Left ventricle myocardium inferior (tissue), 1 donor: ENCODE results near the gene MCTP2. TPM values are rescaled to one million over a fixed set of nuclear protein-coding genes. Genes with fewer than 3 reads are reported as not detected.
"Not testable (repeated sequence)": the region's sequence is repeated elsewhere in the genome, so short reads cannot be mapped to it uniquely, and the experiment has no call there.

Experiments
- DNase-seq: peaks from one replicate; pipeline ENCODE4 v3.0.0-alpha.2; 2020
- H3K27ac ChIP-seq: fragments of 200-600 bp; replicated peaks from 2 replicates; pipeline ENCODE4 v1.8.0; 2021
- H3K27me3 ChIP-seq: fragments of 200-600 bp; 2 replicates; pipeline ENCODE4 v1.8.0; 2021; ENCODE audit warnings: low read depth
- H3K36me3 ChIP-seq: fragments of 200-600 bp; 2 replicates; pipeline ENCODE4 v1.8.0; 2021
- H3K4me1 ChIP-seq: fragments of 200-600 bp; 2 replicates; pipeline ENCODE4 v1.8.0; 2021
- H3K4me3 ChIP-seq: fragments of 200-600 bp; 2 replicates; pipeline ENCODE4 v1.8.0; 2021; ENCODE audit warnings: mild to moderate bottlenecking, moderate library complexity
- H3K9me3 ChIP-seq: fragments of 200-600 bp; replicated peaks from 2 replicates; pipeline ENCODE4 v1.8.0; 2021
- CTCF ChIP-seq: fragments of 200-600 bp; IDR thresholded peaks from 2 replicates; pipeline ENCODE4 v1.8.0; 2021; ENCODE audit warnings: antibody characterized with exemption, mild to moderate bottlenecking, borderline replicate concordance
- intact Hi-C: fragments of 100-400 bp; cut with micrococcal nuclease; formaldehyde crosslinking; loops from one replicate; pipeline ENCODE4 v1.11.0; 2022
- total RNA-seq: library from RNA; stranded (reverse); fragmentation: NEBNext Ultra II Directional; extraction: Animal tissue kit (Norgen Biotek cat#: 25700); gene quantifications from one replicate; pipeline ENCODE4 v1.2.1, GENCODE V29; 2021
- donor health status: DM: no; HTN: yes; CAD: no; lungs with severe emphysema.

The MCTP2 gene
- total RNA-seq, 1 donor from 2014 or later, result 1.0 TPM

GRCh38 chr15:94256511-94256910 lies 25.1 kb downstream of the MCTP2 start:
- Histone ChIP-seq H3K36me3 (no peaks in the 10 kb centered on the region), H3K9me3 (peaks cover 9% of the 10 kb centered on the region), H3K4me3 (no peak overlapping the region), H3K27me3 (peaks cover 43% of the 10 kb centered on the region), H3K27ac (no peak overlapping the region), H3K4me1 (no peaks in the 10 kb centered on the region)
- no peak for TF ChIP-seq CTCF
- intact Hi-C loops, result no loop called here
- no peak for DNase-seq

GRCh38 chr15:94257776-94258175 lies 26.4 kb downstream of the MCTP2 start:
- intact Hi-C loops, H3K9me3 ChIP-seq, H3K4me3 ChIP-seq: not testable (repeated sequence)

GRCh38 chr15:94258246-94258645 lies 26.9 kb downstream of the MCTP2 start:
- Histone ChIP-seq H3K27me3 (peaks cover 36% of the 10 kb centered on the region), H3K36me3 (no peaks in the 10 kb centered on the region), H3K4me3 (no peak overlapping the region), H3K4me1 (no peaks in the 10 kb centered on the region), H3K27ac (no peak overlapping the region), H3K9me3 (no peaks in the 10 kb centered on the region)
- no peak for TF ChIP-seq CTCF
- DNase-seq, result no peak
- intact Hi-C loops, result no loop called here

More at GRCh38 chr15:94257776-94258175, 26.4 kb downstream of the MCTP2 start:
- H3K27me3 ChIP-seq, result peaks cover 40% of the 10 kb centered on the region
- H3K36me3 ChIP-seq, DNase-seq, H3K4me1 ChIP-seq, H3K27ac ChIP-seq: not testable (repeated sequence)

GRCh38 chr15:94259121-94259751 lies 27.9 kb downstream of the MCTP2 start:
- DNase-seq, result no peak
- Histone ChIP-seq H3K4me1 (no peaks in the 10 kb centered on the region), H3K36me3 (no peaks in the 10 kb centered on the region), H3K4me3 (no peak overlapping the region), H3K27ac (no peak overlapping the region), H3K9me3 (no peaks in the 10 kb centered on the region), H3K27me3 (peaks cover 39% of the 10 kb centered on the region)
- TF ChIP-seq CTCF, result no peak
- intact Hi-C loops, result no loop called here

GRCh38 chr15:94259863-94260262 lies 28.5 kb downstream of the MCTP2 start:
- Histone ChIP-seq H3K27ac (no peak overlapping the region), H3K27me3 (peaks cover 39% of the 10 kb centered on the region), H3K4me3 (no peak overlapping the region), H3K4me1 (no peaks in the 10 kb centered on the region), H3K36me3 (no peaks in the 10 kb centered on the region), H3K9me3 (no peaks in the 10 kb centered on the region)
- no peak for DNase-seq
- intact Hi-C loops, result no loop called here
- TF ChIP-seq CTCF, result no peak

- Histone ChIP-seq H3K9me3 (no peaks in the 10 kb centered on the region), H3K4me1 (no peaks in the 10 kb centered on the region), H3K4me3 (no peak overlapping the region), H3K27me3 (peaks cover 35% of the 10 kb centered on the region), H3K27ac (no peak overlapping the region), H3K36me3 (no peaks in the 10 kb centered on the region)
- no peak for DNase-seq
- TF ChIP-seq CTCF, result no peak
- intact Hi-C loops, result no loop called here
Observed at GRCh38 chr15:94262201-94262600, 30.8 kb downstream of the MCTP2 start.
